ENCODE measurements around the gene SAMD11.

The SAMD11 gene

DNA sequence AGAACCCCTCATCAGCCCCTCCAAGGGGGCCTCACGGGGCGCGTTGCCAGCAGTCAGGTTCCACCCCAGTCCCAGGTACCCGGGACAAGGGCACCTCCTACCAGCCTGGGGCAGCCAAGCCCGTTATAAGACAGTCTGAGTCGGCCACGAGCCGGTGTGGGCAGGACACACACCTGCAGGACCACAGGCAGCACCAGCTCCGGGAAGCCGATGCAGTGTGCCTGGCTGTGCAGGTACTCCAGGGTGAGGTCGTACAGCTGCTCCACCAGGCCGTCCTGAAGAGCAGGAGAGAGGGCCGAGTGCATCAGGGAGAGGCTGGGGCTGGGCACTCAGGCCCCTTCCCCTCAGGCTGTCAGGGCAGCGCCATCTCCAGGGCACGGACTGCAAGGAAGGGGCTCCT is 24.2 kb downstream of the SAMD11 start:
- no peak for DNase-seq

DNA sequence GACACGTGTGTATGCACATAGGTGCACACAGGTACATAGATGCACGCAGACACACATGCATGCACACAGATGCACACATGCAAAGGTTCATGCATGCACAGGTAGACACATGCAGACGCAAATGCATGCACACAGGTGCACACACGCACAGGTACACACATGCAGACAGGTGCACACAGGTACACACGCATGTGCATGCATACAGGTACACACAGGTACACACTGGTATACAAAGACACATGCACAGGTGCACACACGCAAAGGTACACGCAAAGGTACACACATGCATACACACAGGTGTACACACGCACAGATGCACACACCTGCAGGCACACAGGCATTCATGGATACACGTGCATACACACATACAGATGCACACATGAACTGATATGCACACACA is 26.5 kb downstream of the SAMD11 start:
- DNase-seq, result no peak

DNA sequence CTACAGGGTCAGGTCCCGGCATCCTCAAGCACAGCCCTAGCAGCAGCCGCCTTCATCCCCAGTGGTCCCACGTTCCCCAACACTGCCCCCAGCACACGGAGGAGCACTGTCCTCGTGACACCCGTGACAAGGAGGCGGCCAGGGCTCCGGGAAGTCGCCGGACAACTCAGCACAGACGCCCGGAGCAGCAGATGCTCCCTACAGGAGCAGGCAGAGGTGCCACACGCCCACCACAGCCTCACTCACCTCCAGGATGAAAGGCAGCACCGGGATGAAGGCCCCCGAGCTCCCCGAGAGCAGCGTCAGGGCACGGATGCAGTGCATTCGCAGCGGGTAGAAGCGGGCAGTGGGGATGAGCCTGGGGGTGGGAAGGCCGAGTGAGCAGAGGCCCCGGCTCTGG is 27.2 kb downstream of the SAMD11 start:
- no peak for DNase-seq

DNA sequence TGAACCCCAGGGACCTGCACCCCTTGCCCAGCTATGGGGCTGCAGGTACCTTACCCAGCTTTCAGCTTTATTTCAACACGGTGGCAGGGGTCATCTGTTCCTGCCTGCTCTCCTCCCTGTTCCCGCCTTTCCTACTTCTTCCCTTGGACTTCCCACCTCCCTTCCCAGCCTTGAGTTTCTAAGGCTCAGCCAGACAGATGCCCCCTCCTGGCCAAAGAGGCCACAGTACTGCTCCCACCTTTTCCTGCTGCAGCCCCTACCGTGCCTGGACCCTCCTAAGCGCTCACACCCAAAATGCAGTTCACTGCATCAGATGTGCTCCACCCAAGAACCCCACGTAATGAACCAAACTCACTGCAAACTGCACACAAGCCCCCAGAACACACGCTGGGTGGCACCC is 27.6 kb downstream of the SAMD11 start:
- DNase-seq, result no peak

DNA sequence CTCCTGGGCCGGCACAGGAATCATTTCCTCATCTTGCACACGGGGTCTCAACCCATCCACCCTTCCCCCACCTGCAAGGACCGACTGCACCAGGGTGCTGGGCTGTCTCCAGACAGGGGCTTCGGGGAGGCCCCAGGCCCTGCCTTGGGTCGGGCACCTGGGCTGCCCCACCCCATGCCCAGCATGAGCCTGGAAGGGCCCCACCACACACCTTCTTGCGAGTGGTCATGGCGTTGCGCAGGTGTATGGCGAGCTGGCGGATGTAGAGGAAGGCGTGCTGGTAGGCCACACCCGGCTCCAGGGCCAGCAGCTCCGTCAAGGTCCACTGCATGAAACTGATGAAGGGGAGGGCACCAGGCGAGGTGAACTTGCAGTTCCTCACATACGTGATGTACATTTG is 28.5 kb downstream of the SAMD11 start:
- DNase-seq, result no peak

DNA sequence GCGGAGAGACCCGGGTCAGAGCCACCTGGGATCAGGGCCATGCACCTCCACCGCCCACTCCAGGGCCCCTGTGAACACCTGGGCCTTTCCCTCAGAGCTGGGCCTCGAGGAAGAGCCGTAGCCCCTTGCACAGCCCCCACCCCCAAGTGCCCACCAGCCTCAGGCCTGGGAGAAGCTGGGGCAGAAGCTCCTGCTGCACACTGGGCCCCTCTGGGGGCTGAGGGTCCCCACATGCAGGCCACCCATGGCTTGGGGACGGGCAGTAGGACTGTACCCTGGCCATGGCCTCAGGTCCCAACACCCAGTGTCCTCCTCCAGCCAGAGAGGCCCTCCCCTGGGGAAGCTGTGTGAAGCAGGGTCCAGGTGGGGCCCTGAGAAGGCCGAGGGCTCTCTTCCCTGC is 28.9 kb downstream of the SAMD11 start:
- no peak for DNase-seq

DNA sequence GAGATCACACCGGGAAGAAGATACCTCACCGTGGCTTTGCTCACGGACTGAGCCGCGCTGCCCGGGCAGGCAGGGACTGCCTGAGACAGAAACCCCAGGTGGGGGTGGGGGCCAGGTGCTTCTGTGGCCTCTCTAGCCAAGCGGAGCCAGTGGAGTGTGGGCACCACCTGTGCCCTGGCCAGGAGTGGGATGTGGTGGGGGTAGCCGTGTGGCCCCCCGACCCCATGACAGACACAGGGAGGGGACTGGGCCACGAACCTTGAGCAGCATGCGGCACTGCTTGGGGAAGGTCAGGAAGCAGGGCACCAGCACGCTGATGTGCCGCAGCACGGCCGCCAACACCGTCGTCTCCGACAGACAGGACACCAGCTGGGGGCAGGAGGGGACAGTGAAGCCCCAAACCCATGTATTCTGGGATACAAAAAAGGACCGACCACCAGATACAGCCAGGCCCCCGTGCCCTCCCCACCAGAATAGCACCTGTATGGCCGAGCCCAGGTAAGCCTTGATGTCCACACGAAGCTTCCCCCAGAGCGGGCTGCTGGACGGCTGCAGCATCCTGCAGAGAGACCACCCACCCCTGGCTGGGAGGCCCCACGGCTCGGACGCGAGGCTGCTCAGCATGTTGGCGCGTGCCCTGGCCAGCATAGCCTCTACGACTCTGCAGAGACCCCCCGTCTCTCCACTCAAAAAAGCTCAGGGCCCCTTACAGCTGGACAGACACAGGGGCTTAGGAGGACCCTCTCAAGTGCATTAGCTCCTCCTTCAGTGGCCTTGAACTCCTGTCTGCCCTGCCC is 30.0 kb downstream of the SAMD11 start:
- DNase-seq, result no peak

DNA sequence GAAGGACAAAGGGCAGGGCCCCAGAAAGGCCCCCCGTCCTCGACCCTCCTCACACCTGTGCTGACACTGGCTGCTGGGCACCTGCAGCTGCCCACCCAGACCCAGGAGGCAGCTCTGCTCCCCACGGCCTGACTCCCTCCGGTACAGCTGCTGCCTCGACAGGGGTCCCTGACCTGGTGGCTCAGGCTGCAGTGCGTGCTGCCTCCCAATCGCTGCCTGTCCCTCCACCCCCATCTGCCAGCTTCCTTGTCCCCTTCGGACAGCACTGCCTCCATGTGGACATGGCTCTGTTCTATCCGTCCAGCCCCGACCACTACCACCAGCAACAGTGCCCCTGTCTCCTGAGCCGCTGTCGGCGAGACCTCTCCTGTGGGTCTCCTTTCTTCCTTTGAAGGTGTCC is 31.2 kb downstream of the SAMD11 start:
- no peak for DNase-seq

DNA sequence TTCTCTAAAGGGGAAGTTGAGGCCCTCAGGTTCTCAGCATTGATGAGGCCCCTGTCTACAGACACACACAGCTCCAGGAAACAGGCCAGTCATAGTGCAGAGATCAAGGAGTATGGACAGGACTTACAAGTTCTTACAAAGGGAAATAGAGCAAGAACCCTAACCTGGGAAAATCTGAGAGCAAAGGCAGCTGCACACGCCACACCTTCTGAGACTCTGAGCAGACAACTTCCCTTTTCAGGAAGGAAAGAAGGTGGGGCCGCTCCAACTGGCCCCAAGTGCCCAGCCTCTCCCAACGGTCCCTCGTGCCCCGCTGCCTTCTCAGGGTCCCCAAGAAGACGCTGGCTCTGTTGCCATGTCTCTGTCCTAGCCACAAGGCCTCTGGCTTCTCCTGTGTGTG is 31.8 kb downstream of the SAMD11 start:
- DNase-seq, result no peak

DNA sequence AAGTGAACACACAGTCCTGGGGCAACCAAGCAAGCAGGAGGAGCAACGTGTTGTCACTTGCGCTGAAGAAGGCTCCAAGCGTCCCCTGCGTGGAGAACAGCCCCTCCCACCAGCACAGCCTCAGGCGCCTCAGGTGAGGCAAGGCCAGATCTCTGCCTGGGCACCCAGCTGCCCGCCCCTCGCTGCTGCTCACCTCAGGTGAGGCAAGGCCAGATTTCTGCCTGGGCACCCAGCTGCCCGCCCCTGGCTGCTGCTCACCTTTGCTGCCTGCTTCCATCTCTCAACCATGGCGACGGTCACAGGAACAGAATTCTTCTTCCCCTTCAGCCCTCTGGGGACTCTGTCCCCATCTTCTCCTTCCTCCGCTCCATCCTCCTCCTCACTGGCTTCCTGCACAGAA is 32.9 kb downstream of the SAMD11 start:
- DNase-seq, result no peak

DNA sequence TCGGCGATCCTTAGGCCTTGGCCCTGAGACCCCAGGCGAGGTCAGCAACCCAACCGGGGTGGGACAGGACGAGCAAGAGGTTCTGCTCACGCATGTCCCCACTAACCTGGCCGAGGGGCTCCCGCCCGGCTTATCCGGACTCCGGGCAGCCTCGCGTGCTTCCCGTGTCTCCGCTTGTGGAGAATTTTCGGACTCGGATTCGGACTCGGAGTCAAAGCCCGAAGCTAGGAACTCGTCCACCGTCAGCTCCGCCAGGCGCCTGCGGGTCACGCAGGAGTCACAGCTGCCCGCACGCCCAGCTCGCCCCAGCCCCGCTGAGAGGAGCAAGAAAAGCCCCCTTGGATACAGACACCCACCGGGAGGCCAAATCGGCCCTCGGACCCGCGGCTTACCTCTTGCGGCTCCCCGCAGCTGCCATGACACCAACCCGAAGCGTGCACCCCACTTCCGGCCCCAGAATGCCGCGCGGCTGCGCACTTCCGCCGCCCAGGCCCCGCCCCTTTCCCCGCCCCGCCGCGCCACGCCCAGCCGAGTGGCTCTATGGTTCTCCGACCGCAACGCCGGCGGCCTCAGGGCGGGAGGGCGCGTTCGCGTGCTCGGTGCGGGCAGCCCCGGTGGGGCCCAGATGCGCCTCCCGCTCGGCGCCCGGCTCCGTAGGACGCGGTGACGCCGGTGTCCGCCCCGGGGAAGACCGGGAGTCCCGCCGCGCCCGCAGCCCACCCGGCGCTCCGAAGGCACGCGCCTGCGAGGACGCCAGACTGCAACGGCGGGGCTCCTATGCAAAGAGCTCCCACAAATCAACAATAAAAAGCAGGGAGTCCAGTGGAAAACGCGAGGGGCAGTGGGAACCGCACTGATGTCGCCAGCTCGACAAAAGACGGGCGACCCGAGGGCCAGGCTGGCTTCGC is 35.4 kb downstream of the SAMD11 start, which contains the start of gene NOC2L:
NOC2L (minus strand) TSS at position 434 of the 908 bp plus-strand sequence; CDS start at position 418, 16 bp downstream.
- DNase-seq, result peak; percentile 79 to 95 (median 92)

DNA sequence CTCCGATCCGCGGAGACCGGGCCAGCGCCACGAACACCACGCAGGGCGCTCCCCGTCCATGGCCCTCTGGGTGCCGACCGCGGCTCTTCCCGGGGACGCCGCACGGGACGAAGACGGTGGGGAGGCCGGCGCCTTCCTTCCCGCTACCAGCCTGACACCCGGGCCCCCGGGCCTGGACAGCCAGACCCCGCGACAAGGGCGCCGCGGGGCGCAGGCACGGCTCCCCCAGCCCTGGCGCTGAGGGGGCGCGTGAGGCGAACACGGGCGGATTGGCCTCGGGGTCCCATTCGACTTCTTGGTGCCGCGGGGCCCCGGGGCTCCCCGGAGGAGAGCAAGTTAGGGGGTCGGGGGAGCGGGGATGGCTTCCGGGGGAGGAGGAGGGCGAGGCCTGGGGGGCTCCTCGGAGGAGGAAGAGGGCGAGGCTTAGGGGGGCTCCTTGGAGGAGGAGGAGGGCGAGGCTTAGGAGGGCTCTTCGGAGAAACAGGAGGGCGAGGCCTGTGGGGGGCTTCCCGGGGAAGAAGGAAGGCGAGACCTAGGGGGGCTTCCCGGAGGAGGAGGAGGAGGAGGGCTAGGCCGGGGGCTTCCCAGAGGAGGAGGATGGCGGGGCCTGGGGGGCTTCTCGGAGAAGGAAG is 36.1 kb downstream of the SAMD11 start:
- DNase-seq, result no peak

DNA sequence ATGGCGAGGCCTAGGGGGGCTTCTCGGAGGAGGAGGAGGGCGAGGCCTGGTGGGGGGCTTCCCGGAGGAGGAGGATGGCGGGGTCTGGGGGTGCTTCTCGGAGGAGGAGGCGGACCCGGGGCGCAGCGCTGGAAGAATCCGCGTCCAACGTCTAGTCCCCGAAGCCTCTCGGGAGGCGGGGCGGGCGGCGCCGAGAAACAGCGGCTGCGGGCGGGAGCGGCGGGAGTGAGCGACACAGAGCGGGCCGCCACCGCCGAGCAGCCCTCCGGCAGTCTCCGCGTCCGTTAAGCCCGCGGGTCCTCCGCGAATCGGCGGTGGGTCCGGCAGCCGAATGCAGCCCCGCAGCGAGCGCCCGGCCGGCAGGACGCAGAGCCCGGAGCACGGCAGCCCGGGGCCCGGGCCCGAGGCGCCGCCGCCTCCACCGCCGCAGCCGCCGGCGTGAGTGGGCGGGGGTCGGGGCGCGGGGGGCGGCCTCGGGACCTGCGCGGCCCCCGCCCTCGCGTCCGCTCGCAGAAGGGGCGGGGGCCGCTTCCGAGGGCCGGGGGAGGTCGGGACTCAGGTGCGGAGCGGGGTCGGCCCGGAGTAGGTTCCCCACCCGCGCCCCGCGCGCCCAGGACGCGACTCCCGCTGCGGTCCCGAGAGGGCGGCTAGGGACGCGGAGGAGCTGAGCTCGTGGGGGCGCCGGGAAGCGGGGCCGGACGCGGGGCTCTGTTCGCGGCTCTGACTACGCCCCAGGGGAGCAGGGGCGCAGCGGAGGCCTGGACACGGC is 36.8 kb downstream of the SAMD11 start, which contains the start of gene KLHL17:
KLHL17 (plus strand) TSS at position 222 of the 769 bp plus-strand sequence; CDS start at position 332, 110 bp downstream.
- DNase-seq, result peak; percentile 40 to 75 (median 67)

DNA sequence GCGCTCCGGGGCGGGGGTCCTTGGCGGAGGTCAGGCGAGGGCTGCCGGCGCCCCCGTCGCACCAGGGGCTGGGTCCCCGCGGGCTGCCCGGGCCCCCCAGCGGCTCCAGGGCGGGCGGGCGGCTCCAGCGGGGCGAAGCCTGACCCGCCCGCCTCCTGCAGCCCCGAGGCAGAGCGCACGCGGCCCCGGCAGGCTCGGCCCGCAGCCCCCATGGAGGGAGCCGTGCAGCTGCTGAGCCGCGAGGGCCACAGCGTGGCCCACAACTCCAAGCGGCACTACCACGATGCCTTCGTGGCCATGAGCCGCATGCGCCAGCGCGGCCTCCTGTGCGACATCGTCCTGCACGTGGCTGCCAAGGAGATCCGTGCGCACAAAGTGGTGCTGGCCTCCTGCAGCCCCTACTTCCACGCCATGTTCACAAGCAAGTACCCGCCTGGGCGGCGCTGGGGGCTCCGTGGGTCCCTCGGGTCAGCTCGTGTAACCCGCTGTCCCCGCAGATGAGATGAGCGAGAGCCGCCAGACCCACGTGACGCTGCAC is 37.5 kb downstream of the SAMD11 start:
- no peak for DNase-seq

DNA sequence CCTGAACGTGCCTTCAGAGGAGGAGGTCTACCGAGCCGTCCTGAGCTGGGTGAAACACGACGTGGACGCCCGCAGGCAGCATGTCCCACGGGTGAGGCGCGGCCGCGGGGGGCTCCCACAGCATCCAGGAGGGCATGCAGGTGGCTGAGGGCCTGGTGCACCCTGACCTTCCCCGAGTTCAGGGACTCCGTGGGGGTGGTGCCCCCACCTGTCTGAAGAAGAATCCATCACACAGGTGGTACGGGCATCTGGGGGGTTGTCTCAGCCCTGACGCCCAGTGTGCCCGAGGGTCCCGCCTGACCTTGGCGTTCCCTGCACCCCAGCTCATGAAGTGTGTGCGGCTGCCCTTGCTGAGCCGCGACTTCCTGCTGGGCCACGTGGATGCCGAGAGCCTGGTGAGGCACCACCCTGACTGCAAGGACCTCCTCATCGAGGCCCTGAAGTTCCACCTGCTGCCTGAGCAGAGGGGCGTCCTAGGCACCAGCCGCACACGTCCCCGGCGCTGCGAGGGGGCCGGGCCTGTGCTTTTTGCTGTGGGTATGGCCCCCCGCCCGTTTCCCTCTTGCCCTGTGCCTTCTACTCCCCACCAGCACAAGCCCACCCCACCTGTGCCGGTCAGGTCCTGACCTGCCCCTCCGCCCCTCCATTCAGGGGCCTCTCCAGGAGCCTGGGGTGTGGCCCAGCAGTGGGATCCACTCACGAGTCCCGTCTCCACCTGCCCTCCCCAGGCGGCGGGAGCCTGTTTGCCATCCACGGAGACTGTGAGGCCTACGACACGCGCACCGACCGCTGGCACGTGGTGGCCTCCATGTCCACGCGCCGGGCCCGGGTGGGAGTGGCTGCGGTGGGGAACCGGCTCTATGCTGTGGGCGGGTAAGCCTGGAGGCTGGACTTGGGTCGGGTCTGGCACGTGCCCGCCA is 38.9 kb downstream of the SAMD11 start:
- no peak for DNase-seq

DNA sequence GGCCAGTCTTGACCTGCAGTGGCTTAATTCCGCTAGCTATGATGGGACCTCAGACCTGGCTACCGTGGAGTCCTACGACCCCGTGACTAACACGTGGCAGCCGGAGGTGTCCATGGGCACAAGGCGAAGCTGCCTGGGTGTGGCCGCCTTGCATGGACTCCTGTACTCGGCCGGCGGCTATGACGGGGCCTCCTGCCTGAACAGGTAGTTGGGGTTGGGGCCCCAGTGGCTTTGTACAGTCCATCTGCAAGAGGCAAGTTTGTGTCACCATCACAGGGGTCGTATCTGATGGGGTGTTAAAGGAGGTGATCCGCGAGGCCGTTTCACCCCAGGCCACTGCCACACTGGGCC is 39.6 kb downstream of the SAMD11 start:
- no peak for DNase-seq

DNA sequence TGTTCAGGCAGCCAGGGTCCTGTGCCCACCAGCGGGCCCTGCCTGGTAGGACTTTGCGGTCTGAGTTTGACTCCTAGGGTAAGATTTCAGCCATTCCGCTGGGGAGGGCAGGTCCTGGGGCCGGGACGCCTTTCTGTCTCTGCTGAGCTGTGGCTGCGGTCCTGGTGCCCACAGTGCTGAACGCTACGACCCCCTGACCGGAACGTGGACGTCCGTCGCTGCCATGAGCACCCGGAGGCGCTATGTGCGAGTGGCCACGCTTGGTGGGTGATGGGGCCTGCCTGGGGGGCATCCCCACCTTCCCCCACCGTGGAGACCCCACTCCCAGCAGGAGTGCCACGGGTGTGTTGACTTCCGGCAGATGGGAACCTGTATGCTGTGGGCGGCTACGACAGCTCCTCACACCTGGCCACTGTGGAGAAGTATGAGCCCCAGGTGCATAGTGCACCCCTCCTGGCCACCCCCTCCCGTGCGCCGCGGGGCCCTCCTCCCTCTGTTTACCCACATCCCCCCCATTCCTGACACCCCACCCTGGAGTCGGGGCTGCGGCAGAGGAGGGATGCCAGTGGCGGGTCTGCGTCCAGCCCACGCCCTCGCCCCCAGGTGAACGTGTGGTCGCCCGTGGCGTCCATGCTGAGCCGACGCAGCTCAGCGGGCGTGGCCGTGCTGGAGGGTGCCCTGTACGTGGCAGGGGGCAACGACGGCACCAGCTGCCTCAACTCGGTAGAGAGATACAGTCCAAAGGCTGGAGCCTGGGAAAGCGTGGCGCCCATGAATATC is 40.2 kb downstream of the SAMD11 start:
- no peak for DNase-seq

DNA sequence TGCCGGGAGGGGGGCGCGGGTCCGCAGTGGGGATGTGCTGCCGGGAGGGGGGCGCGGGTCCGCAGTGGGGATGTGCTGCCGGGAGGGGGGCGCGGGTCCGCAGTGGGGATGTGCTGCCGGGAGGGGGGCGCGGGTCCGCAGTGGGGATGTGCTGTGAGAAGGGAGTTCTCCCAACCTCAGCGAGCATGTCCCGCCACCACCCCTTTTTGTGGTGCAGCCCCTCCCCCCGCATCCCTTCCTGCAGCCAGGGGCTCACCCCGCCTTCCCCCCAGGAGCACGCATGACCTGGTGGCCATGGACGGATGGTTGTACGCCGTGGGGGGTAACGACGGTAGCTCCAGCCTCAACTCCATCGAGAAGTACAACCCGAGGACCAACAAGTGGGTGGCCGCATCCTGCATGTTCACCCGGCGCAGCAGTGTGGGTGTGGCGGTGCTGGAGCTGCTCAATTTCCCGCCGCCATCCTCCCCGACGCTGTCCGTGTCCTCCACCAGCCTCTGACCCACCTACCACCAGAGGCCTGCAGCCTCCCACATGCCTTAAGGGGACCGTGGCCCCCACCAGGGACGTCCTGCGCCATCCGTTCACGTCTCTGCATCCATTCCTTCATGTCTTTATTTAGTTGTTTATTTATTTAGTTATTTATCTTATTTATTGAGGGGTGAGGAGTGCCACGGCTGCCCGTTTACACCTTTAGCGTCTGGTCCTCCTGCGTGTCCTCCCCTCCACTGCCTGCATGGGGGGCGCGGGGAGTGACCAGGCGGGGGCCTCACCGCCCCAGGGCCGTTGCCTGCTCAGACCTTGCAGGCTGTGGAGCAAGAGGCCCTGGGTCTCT is 41.2 kb downstream of the SAMD11 start:
- DNase-seq, result no peak

DNA sequence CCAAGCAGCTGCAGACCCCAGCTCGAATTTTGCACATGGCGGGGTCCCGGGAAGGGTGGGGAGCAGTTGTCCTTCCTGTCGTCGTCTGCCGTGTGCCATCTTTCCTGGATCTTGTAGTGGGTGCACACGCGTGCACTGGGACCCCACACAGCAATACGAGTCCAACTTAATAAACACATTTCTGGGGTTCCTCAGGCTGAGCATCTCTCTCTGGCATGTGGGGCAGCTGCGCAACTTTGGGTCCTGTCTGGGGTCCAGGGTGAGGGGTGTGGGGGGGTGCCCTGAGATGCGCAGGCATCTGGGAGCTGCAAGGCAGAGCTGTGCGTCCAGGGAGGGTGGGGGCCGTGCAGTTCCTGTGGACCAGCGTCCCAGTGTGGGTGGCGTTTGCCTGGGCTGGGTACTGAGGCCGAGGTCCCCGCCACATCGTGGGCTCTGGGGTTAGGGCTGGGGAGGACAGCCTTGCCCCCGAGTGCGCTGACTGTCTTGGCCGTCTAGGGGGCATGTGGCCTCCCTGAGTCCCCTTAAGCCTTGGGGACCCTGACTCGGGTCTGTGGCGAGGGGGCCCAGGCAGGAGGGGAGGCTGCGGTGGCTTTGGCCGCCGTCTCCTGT is 41.9 kb downstream of the SAMD11 start:
- no peak for DNase-seq

Data from stimulated activated naive CD4-positive, alpha-beta T cell (primary cell).